ENCODE data around the gene KIAA1217.
A peak's percentile ranks its signal among the peaks of the same experiment; 100 is the strongest.

The KIAA1217 gene, protein sequence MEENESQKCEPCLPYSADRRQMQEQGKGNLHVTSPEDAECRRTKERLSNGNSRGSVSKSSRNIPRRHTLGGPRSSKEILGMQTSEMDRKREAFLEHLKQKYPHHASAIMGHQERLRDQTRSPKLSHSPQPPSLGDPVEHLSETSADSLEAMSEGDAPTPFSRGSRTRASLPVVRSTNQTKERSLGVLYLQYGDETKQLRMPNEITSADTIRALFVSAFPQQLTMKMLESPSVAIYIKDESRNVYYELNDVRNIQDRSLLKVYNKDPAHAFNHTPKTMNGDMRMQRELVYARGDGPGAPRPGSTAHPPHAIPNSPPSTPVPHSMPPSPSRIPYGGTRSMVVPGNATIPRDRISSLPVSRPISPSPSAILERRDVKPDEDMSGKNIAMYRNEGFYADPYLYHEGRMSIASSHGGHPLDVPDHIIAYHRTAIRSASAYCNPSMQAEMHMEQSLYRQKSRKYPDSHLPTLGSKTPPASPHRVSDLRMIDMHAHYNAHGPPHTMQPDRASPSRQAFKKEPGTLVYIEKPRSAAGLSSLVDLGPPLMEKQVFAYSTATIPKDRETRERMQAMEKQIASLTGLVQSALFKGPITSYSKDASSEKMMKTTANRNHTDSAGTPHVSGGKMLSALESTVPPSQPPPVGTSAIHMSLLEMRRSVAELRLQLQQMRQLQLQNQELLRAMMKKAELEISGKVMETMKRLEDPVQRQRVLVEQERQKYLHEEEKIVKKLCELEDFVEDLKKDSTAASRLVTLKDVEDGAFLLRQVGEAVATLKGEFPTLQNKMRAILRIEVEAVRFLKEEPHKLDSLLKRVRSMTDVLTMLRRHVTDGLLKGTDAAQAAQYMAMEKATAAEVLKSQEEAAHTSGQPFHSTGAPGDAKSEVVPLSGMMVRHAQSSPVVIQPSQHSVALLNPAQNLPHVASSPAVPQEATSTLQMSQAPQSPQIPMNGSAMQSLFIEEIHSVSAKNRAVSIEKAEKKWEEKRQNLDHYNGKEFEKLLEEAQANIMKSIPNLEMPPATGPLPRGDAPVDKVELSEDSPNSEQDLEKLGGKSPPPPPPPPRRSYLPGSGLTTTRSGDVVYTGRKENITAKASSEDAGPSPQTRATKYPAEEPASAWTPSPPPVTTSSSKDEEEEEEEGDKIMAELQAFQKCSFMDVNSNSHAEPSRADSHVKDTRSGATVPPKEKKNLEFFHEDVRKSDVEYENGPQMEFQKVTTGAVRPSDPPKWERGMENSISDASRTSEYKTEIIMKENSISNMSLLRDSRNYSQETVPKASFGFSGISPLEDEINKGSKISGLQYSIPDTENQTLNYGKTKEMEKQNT (N-terminal part only)

DNA sequence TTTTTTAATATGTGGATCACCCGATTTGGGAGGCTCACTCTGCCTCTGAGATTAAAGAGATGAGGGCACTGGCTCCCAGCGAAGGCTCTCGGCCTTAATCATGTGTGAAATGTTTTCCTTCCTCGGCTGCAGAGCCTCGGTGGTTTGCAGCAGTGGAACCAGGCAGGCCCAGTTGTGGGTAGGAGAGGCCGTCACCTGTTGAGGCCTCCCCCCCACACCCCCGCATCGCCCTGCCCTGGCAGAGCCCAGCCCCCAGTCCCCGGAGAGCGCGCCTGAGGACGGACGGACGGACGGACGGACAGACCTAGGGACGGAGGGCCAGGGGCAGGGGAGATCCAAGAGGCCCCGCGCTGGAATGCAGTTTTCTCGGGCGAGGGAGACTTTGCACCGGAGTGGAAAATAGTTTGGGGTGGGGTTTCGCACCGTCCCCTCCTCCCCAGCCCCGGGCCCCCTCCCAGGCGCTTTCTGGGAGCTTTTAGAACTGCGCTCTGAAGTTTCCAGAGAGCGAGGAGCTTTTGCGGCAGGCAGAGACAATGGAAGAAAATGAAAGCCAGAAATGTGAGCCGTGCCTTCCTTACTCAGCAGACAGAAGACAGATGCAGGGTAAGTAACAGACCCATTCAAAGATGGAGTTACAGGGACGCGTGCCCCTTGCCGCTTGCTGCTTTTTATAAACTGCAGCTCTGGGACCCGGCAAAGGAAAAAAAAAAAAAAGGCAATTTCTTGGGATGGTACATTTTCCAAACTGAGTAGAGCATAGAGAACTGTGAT, at the start of gene KIAA1217:
Gene KIAA1217, plus strand, starts transcription at position 478 of the 771 bp plus-strand sequence. Its CDS starts 56 bp downstream, at position 534.
- Histone ChIP-seq H3K4me1 (ENCODE audit: control insufficient read depth, insufficient read depth, low read length) (peaks cover 20% of the 10 kb centered on the region), H3K9me3 (ENCODE audit: control insufficient read depth in 2 of 2, low read length in 2 of 2) (no peaks in the 10 kb centered on the region), H3K36me3 (ENCODE audit: control insufficient read depth in 2 of 2, insufficient read depth in 2 of 2, low read length in 2 of 2) (no peaks in the 10 kb centered on the region), H3K27ac (ENCODE audit: low read length) (peak within 1 kb of the TSS; percentile 79), H3K9ac (ENCODE audit: low read length in 2 of 2) (peak within 1 kb of the TSS; percentile 59 to 73), H3K4me3 (ENCODE audit: low read length in 2 of 2) (peak within 1 kb of the TSS; percentile 68 to 80), H3K27me3 (ENCODE audit: control insufficient read depth in 1 of 2, insufficient read depth in 2 of 2, low read length in 2 of 2) (no peaks in the 10 kb centered on the region)

DNA sequence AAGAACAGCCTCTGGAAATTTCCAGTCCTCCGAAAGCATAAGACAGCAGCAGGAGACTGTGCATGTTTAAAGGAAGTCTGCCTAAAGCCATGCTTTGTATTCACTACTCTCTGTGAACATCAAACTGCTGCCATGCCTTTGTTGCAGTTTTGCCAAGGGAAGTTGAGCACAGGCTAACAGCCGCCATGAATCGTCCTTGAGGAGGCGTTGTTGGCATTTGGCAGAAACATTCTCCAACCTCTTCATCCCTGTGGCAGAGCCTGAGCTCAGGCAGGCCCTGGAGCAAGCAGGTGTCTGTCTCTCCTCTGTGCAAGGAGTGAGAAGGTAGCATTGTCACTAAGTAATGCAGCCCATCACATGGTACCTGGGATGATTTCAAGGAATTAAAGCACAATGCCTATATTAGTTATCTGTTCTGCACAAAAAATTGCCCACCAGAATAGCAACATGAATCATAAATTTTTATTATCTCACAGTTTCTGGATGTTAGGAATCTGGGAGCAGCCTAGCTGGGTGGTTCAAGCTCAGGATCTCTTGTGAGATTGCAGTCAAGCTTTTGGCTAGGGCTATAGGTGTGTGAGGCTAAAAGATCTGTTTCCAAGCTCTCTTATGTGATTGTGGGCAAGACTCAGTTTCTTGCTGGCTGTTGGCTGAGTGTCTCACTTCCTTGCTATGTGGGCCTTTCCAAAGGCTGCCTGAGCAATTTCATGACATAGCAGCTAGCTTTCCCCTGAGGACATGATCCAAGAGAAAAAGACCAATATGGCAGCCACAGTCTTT, 46.5 kb upstream of the KIAA1217 start:
- H3K36me3 ChIP-seq (ENCODE audit: control insufficient read depth in 2 of 2, insufficient read depth in 2 of 2, low read length in 2 of 2), result no peaks in the 10 kb centered on the region
- no peak overlapping the region for H3K9ac ChIP-seq (ENCODE audit: low read length in 2 of 2)
- no peaks in the 10 kb centered on the region for H3K27me3 ChIP-seq (ENCODE audit: control insufficient read depth in 1 of 2, insufficient read depth in 2 of 2, low read length in 2 of 2)
- no peak overlapping the region for H3K27ac ChIP-seq (ENCODE audit: low read length)
- H3K4me3 ChIP-seq (ENCODE audit: low read length in 2 of 2), result no peak overlapping the region
- H3K4me1 ChIP-seq (ENCODE audit: control insufficient read depth, insufficient read depth, low read length), result no peaks in the 10 kb centered on the region
- peaks cover 0 to 2% of the 10 kb centered on the region in 2 donors for H3K9me3 ChIP-seq (ENCODE audit: control insufficient read depth in 2 of 2, low read length in 2 of 2)

DNA sequence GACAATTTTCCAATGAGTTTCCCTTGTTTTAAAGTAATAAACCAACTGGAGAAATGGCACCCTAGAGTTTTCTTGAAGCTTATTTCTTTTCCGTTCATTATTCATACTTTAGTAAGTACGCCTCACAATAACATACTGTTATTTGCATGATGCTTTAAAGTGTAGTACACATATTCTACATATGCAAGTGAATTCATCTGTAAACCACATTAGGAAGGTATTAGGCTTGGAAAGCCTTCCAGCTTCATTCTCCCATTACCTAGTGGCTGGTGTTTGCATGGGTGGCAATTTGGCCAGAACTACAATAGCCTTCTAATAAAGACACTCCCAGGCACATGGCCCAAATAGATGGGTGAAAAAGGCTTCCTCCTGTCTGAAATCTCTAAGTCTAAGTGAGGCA, 45.5 kb upstream of the KIAA1217 start:
- Histone ChIP-seq H3K27ac (ENCODE audit: low read length) (no peak overlapping the region), H3K27me3 (ENCODE audit: control insufficient read depth in 1 of 2, insufficient read depth in 2 of 2, low read length in 2 of 2) (no peaks in the 10 kb centered on the region), H3K4me3 (ENCODE audit: low read length in 2 of 2) (no peak overlapping the region), H3K4me1 (ENCODE audit: control insufficient read depth, insufficient read depth, low read length) (no peaks in the 10 kb centered on the region), H3K9ac (ENCODE audit: low read length in 2 of 2) (no peak overlapping the region), H3K36me3 (ENCODE audit: control insufficient read depth in 2 of 2, insufficient read depth in 2 of 2, low read length in 2 of 2) (no peaks in the 10 kb centered on the region), H3K9me3 (ENCODE audit: control insufficient read depth in 2 of 2, low read length in 2 of 2) (no peaks in the 10 kb centered on the region)

DNA sequence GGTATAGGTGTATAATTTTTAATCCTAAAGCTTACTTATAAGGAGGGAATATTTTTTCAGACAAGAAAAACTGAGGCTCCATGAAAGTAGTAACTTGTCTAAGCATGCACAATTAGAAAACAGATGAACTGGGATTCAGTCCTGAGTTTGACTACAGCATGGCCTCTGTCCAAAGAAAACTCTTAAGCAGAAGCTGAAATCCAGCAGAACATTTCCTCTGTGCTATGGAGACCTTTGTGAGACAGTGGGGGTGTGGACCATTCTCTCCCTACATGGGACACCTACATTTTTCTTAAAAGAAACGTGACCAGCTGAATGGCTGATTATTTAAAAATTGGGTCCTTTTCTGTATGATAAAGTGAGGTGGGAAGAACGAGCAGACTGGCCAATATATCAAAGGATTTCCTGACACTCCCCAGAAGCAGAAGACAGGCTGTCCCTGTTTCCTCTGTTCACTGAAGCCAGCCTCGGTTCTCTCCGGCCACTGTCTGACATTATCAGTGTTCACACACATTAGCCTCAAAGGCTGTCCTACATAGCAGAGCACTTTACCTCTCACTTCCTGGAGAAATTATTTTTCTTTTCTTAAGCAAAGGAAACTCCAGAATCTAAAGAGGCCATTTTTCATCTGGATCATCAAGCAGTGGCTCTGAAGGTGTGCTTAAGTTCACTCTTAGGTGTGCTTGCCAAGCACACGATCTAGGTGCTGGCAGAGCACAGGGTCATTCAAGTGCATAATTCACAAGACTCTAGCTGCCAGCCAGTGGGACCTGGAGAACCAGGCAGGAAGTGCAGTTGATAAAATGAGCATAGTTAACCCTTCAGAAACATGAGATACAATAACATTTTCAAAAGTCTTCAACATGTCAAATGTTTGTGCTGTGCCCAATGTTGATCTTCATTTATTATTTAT, 40.4 kb upstream of the KIAA1217 start:
- H3K4me1 ChIP-seq (ENCODE audit: control insufficient read depth, insufficient read depth, low read length), result no peaks in the 10 kb centered on the region
- H3K9ac ChIP-seq (ENCODE audit: low read length in 2 of 2), result no peak overlapping the region
- H3K36me3 ChIP-seq (ENCODE audit: control insufficient read depth in 2 of 2, insufficient read depth in 2 of 2, low read length in 2 of 2), result no peaks in the 10 kb centered on the region
- no peaks in the 10 kb centered on the region for H3K9me3 ChIP-seq (ENCODE audit: control insufficient read depth in 2 of 2, low read length in 2 of 2)
- no peak overlapping the region for H3K27ac ChIP-seq (ENCODE audit: low read length)
- H3K27me3 ChIP-seq (ENCODE audit: control insufficient read depth in 1 of 2, insufficient read depth in 2 of 2, low read length in 2 of 2), result no peaks in the 10 kb centered on the region
- H3K4me3 ChIP-seq (ENCODE audit: low read length in 2 of 2), result no peak overlapping the region

GRCh38 chr10:24170199-24170598, 38.7 kb upstream of the KIAA1217 start:
- no peaks in the 10 kb centered on the region for H3K9me3 ChIP-seq (ENCODE audit: control insufficient read depth in 2 of 2, low read length in 2 of 2)
- no peaks in the 10 kb centered on the region for H3K27me3 ChIP-seq (ENCODE audit: control insufficient read depth in 1 of 2, insufficient read depth in 2 of 2, low read length in 2 of 2)
- H3K4me1 ChIP-seq (ENCODE audit: control insufficient read depth, insufficient read depth, low read length), result no peaks in the 10 kb centered on the region
- H3K4me3 ChIP-seq (ENCODE audit: low read length in 2 of 2), result no peak overlapping the region
- H3K9ac ChIP-seq (ENCODE audit: low read length in 2 of 2), result no peak overlapping the region
- no peaks in the 10 kb centered on the region for H3K36me3 ChIP-seq (ENCODE audit: control insufficient read depth in 2 of 2, insufficient read depth in 2 of 2, low read length in 2 of 2)
- H3K27ac ChIP-seq (ENCODE audit: low read length), result no peak overlapping the region

DNA sequence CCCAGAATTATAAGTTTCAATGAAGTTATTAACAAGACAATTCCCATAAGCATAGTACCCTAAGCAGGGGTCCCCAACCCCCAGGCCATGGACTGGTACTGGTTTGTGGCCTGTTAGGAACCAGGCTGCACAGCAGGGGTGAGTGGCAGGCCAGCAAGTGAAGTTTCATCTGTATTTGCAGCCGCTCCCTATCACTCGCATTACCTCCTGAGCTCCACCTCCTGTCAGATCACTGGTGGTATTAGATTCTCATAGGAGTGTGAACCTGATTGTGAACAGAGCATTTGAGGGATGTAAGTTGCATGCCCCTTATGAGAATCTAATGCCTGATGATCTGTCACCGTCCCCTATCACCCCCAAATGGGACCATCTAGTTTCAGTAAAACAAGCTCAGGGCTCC, 36.0 kb upstream of the KIAA1217 start:
- Histone ChIP-seq H3K9me3 (ENCODE audit: control insufficient read depth in 2 of 2, low read length in 2 of 2) (no peaks in the 10 kb centered on the region), H3K9ac (ENCODE audit: low read length in 2 of 2) (no peak overlapping the region), H3K36me3 (ENCODE audit: control insufficient read depth in 2 of 2, insufficient read depth in 2 of 2, low read length in 2 of 2) (no peaks in the 10 kb centered on the region), H3K27ac (ENCODE audit: low read length) (no peak overlapping the region), H3K4me3 (ENCODE audit: low read length in 2 of 2) (no peak overlapping the region), H3K4me1 (ENCODE audit: control insufficient read depth, insufficient read depth, low read length) (no peaks in the 10 kb centered on the region), H3K27me3 (ENCODE audit: control insufficient read depth in 1 of 2, insufficient read depth in 2 of 2, low read length in 2 of 2) (no peaks in the 10 kb centered on the region)

- H3K4me1 ChIP-seq (ENCODE audit: control insufficient read depth, insufficient read depth, low read length), result no peaks in the 10 kb centered on the region
- no peaks in the 10 kb centered on the region for H3K36me3 ChIP-seq (ENCODE audit: control insufficient read depth in 2 of 2, insufficient read depth in 2 of 2, low read length in 2 of 2)
- no peak overlapping the region for H3K27ac ChIP-seq (ENCODE audit: low read length)
- no peaks in the 10 kb centered on the region for H3K27me3 ChIP-seq (ENCODE audit: control insufficient read depth in 1 of 2, insufficient read depth in 2 of 2, low read length in 2 of 2)
- H3K4me3 ChIP-seq (ENCODE audit: low read length in 2 of 2), result no peak overlapping the region
- H3K9me3 ChIP-seq (ENCODE audit: control insufficient read depth in 2 of 2, low read length in 2 of 2), result no peaks in the 10 kb centered on the region
- H3K9ac ChIP-seq (ENCODE audit: low read length in 2 of 2), result no peak overlapping the region
These were observed 34.9 kb upstream of the KIAA1217 start for GRCh38 chr10:24174014-24174413.

DNA sequence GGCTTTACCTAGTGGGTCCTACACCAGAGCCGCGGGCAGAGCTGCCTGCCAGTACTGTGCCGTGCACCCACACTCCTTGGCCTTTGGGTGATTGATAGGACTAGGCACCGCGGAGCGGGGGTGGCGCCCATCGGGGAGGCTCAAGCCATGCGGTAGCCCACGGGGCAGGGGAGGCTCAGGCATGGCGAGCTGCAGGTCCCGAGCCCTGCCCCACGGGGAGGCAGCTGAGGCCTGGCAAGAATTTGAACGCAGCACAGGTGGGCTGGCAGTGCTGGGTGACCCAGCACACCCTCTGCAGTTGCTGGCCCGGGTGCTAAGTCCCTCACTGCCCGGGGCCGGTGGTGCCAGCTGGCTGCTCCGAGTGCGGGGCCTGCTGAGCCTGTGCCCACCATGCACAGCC, 32.3 kb upstream of the KIAA1217 start:
- H3K27me3 ChIP-seq (ENCODE audit: control insufficient read depth in 1 of 2, insufficient read depth in 2 of 2, low read length in 2 of 2), result no peaks in the 10 kb centered on the region
- H3K9me3 ChIP-seq (ENCODE audit: control insufficient read depth in 2 of 2, low read length in 2 of 2), result no peaks in the 10 kb centered on the region
- no peaks in the 10 kb centered on the region for H3K36me3 ChIP-seq (ENCODE audit: control insufficient read depth in 2 of 2, insufficient read depth in 2 of 2, low read length in 2 of 2)
- no peak overlapping the region for H3K27ac ChIP-seq (ENCODE audit: low read length)
- no peak overlapping the region for H3K4me3 ChIP-seq (ENCODE audit: low read length in 2 of 2)
- no peaks in the 10 kb centered on the region for H3K4me1 ChIP-seq (ENCODE audit: control insufficient read depth, insufficient read depth, low read length)
- H3K9ac ChIP-seq (ENCODE audit: low read length in 2 of 2), result no peak overlapping the region

DNA sequence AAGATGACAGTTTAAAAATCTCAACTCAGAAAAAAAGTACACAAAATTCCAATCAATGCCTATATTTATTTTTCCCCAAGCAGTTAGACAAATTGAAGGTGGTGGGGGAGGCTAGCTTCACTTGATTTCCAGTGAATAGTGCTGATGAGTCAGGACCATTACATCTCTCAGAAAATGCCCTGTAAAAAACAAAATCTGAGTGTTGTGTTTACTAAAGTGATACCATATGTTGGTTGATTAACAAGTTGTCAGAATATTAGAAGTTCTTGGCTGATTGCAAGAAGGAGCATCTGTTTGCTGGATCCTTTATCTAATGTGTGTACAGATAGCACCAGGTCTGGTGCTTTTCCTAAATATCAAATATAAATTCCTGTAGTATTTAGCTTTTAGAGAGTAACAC, 31.3 kb upstream of the KIAA1217 start:
- Histone ChIP-seq H3K4me3 (ENCODE audit: low read length in 2 of 2) (no peak overlapping the region), H3K4me1 (ENCODE audit: control insufficient read depth, insufficient read depth, low read length) (no peaks in the 10 kb centered on the region), H3K36me3 (ENCODE audit: control insufficient read depth in 2 of 2, insufficient read depth in 2 of 2, low read length in 2 of 2) (no peaks in the 10 kb centered on the region), H3K9ac (ENCODE audit: low read length in 2 of 2) (no peak overlapping the region), H3K27ac (ENCODE audit: low read length) (no peak overlapping the region), H3K9me3 (ENCODE audit: control insufficient read depth in 2 of 2, low read length in 2 of 2) (no peaks in the 10 kb centered on the region), H3K27me3 (ENCODE audit: control insufficient read depth in 1 of 2, insufficient read depth in 2 of 2, low read length in 2 of 2) (no peaks in the 10 kb centered on the region)
